ENCODE data around the gene RTKN2. TPM values are rescaled to one million over a fixed set of nuclear protein-coding genes. Genes with fewer than 3 reads are reported as not detected.

RTKN2 gene
- total RNA-seq, 1 donor from 2014 or later, result 2.5 TPM

DNA sequence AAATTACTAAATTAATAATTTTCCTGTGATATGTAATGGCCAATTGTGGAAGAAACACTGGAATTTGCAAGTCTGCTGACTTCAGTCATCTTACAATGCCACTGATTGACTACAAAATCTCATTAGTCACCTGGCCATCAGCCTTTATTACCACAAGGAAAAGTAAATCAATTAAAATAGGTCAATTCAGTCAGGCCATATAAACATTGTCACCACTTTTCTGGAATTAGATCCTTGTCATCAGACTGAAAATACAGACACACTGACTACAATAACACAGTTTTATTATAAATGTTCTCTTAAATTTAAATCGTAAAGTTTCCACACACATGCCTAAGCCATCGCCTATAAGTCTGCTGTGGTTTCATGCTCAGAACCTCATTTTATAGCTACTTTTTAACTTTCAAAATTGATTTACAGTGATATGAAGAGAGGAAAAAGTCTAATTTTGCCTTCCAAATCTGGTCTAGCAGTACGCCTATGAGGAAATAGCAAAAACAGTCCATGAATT, 54.2 kb downstream of the RTKN2 start:
- TF ChIP-seq POLR2A (IDR thresholded peaks at IDR 0.05), result no peak
- Histone ChIP-seq H3K36me3 (no peaks in the 10 kb centered on the region), H3K9me3 (no peaks in the 10 kb centered on the region), H3K27me3 (no peaks in the 10 kb centered on the region), H3K27ac (no peak overlapping the region), H3K4me3 (no peak overlapping the region), H3K4me1 (no peaks in the 10 kb centered on the region)
- no peak for DNase-seq (ENCODE audit: extremely low spot score in 2 of 2)
- intact Hi-C loops (cut with DNase I), result no loop called here

DNA sequence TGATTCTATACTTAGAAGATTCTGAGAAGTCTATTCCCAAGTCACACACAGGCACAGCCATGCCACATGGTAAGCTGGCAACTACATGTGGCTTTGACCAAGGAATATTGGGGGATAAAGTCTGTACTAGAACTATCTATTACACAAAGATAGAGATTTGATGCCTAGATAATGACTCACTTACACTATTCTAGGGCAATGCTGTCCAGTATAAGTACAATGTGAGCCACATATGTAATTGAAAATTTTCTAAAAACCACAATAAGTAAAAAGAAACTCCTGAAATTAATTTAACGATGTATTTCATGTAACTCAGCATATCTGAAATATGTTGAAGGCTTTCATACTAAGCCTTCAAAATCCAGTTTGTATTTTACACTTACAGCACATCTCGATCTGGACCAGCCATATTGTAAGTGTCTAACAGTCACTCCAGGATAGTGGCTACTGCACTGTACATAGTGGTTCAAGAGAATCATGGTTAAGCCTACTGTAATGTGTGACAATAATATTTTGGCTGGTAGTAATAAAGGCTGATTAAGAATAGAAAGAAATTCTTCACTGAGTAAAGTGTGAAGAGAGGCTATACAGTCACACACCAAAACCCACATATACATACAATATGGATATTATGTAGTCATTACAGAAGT, 62.8 kb downstream of the RTKN2 start:
- no peak for DNase-seq (ENCODE audit: extremely low spot score in 2 of 2)
- Histone ChIP-seq H3K36me3 (no peaks in the 10 kb centered on the region), H3K9me3 (no peaks in the 10 kb centered on the region), H3K27me3 (no peaks in the 10 kb centered on the region), H3K4me1 (no peaks in the 10 kb centered on the region), H3K27ac (no peak overlapping the region), H3K4me3 (no peak overlapping the region)
- TF ChIP-seq, protein P1, sequence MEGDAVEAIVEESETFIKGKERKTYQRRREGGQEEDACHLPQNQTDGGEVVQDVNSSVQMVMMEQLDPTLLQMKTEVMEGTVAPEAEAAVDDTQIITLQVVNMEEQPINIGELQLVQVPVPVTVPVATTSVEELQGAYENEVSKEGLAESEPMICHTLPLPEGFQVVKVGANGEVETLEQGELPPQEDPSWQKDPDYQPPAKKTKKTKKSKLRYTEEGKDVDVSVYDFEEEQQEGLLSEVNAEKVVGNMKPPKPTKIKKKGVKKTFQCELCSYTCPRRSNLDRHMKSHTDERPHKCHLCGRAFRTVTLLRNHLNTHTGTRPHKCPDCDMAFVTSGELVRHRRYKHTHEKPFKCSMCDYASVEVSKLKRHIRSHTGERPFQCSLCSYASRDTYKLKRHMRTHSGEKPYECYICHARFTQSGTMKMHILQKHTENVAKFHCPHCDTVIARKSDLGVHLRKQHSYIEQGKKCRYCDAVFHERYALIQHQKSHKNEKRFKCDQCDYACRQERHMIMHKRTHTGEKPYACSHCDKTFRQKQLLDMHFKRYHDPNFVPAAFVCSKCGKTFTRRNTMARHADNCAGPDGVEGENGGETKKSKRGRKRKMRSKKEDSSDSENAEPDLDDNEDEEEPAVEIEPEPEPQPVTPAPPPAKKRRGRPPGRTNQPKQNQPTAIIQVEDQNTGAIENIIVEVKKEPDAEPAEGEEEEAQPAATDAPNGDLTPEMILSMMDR (IDR thresholded peaks at IDR 0.05), result no peak
- no peak for TF ChIP-seq POLR2AphosphoS5 (IDR thresholded peaks at IDR 0.05; ENCODE audit: insufficient read depth in 1 of 2, low read depth in 1 of 2)
- TF ChIP-seq POLR2A (IDR thresholded peaks at IDR 0.05), result no peak
- intact Hi-C loops (cut with DNase I), result no loop called here

DNA sequence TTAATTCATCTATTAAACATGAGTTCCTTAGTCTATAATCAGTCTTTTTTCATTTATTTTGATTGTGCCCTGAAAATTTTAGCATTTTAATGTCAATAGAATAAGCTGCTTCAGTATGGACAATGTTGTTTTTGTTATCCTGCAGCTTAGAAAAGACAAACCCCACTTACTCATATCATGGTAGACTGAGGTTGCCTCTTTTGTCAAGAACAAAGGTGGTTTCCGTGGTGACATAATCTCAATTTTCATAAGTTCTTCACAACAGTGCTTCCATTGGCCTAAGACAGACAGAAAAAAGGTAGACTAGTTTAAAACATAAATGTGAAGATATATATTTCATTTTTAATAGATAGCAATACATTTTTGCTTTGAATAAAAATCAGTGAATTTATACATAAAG, 69.1 kb downstream of the RTKN2 start:
- Histone ChIP-seq H3K4me1 (peaks cover 9% of the 10 kb centered on the region), H3K4me3 (no peak overlapping the region), H3K9me3 (no peaks in the 10 kb centered on the region), H3K36me3 (no peaks in the 10 kb centered on the region), H3K27ac (no peak overlapping the region), H3K27me3 (no peaks in the 10 kb centered on the region)
- no peak for TF ChIP-seq POLR2A (IDR thresholded peaks at IDR 0.05)
- TF ChIP-seq POLR2AphosphoS5 (IDR thresholded peaks at IDR 0.05; ENCODE audit: insufficient read depth in 1 of 2, low read depth in 1 of 2), result no peak
- TF ChIP-seq, protein P1 (IDR thresholded peaks at IDR 0.05), result no peak
- intact Hi-C loops (cut with DNase I), result no loop called here
- DNase-seq (ENCODE audit: extremely low spot score in 2 of 2), result no peak

DNA sequence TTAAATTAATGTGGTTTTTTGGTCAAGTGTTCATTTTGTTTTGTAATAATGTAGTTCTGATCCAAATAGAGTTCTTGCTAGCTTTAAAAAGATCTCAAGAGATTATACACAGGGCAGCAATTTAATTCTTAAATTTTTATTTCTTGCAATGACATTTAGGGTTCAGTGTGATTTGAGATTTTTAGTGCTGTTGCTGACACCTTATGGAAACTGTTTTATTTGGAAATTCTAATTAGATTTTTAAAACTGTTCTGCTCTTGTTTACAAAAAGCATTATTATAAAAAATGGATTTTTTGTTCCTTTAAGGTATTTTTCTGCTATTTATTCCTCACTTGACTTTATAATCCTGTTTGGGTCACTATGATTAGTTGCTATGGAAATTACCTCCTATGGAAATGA, 72.1 kb downstream of the RTKN2 start:
- intact Hi-C loops (cut with DNase I), result no loop called here
- TF ChIP-seq POLR2A (IDR thresholded peaks at IDR 0.05) (no peak), POLR2AphosphoS5 (IDR thresholded peaks at IDR 0.05; ENCODE audit: insufficient read depth in 1 of 2, low read depth in 1 of 2) (no peak)
- TF ChIP-seq, protein P1 (IDR thresholded peaks at IDR 0.05), result no peak

DNA sequence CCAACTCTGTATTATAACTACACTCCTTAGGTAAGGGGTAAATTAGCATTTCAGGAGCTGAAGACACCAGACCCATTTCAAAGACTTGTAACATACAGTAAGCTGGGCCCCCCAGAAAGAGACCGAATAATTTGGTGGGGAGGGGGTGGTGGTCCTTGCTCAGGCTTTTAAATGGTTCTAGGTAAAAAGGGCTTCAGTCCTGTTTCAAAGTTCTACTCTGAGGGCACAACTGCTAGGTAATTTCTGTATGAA, 73.0 kb downstream of the RTKN2 start:
- DNase-seq (ENCODE audit: extremely low spot score in 2 of 2), result no peak
- no peak overlapping the region for H3K27ac ChIP-seq
- no peak overlapping the region for H3K4me3 ChIP-seq
- intact Hi-C loops (cut with DNase I), result no loop called here
- no peaks in the 10 kb centered on the region for H3K36me3 ChIP-seq
- peaks cover 9% of the 10 kb centered on the region for H3K4me1 ChIP-seq
- no peaks in the 10 kb centered on the region for H3K27me3 ChIP-seq
- TF ChIP-seq, protein P1 (IDR thresholded peaks at IDR 0.05), result no peak
- no peak for TF ChIP-seq POLR2A (IDR thresholded peaks at IDR 0.05)
- no peak for TF ChIP-seq POLR2AphosphoS5 (IDR thresholded peaks at IDR 0.05; ENCODE audit: insufficient read depth in 1 of 2, low read depth in 1 of 2)
- H3K9me3 ChIP-seq, result no peaks in the 10 kb centered on the region

More for the DNA sequence above, 72.1 kb downstream of the RTKN2 start:
- Histone ChIP-seq H3K27me3 (no peaks in the 10 kb centered on the region), H3K9me3 (no peaks in the 10 kb centered on the region), H3K27ac (no peak overlapping the region), H3K4me1 (peaks cover 9% of the 10 kb centered on the region), H3K36me3 (no peaks in the 10 kb centered on the region), H3K4me3 (no peak overlapping the region)
- DNase-seq (ENCODE audit: extremely low spot score in 2 of 2), result no peak
